Left ventricle myocardium inferior (tissue), 1 donor: ENCODE measurements around the gene CCDC85A. TPM values are rescaled to one million over a fixed set of nuclear protein-coding genes. Genes with fewer than 3 reads are reported as not detected.
"Not testable (repeated sequence)": the region's sequence is repeated elsewhere in the genome, so short reads cannot be mapped to it uniquely, and the experiment has no call there.

Experiments
- DNase-seq: peaks from one replicate; pipeline ENCODE4 v3.0.0-alpha.2; 2020
- H3K27ac ChIP-seq: fragments of 200-600 bp; replicated peaks from 2 replicates; pipeline ENCODE4 v1.8.0; 2021
- H3K27me3 ChIP-seq: fragments of 200-600 bp; 2 replicates; pipeline ENCODE4 v1.8.0; 2021; ENCODE audit warnings: low read depth
- H3K36me3 ChIP-seq: fragments of 200-600 bp; 2 replicates; pipeline ENCODE4 v1.8.0; 2021
- H3K4me1 ChIP-seq: fragments of 200-600 bp; 2 replicates; pipeline ENCODE4 v1.8.0; 2021
- H3K4me3 ChIP-seq: fragments of 200-600 bp; 2 replicates; pipeline ENCODE4 v1.8.0; 2021; ENCODE audit warnings: mild to moderate bottlenecking, moderate library complexity
- H3K9me3 ChIP-seq: fragments of 200-600 bp; replicated peaks from 2 replicates; pipeline ENCODE4 v1.8.0; 2021
- intact Hi-C: fragments of 100-400 bp; cut with micrococcal nuclease; formaldehyde crosslinking; loops from one replicate; pipeline ENCODE4 v1.11.0; 2022
- total RNA-seq: library from RNA; stranded (reverse); fragmentation: NEBNext Ultra II Directional; extraction: Animal tissue kit (Norgen Biotek cat#: 25700); gene quantifications from one replicate; pipeline ENCODE4 v1.2.1, GENCODE V29; 2021
- TF ChIP-seq, protein P1 (sequence below): fragments of 200-600 bp; IDR thresholded peaks from 2 replicates; pipeline ENCODE4 v1.8.0; 2021; ENCODE audit warnings: antibody characterized with exemption, mild to moderate bottlenecking, borderline replicate concordance
- donor health status: DM: no; HTN: yes; CAD: no; lungs with severe emphysema.

Gene CCDC85A
- total RNA-seq, 1 donor from 2014 or later: 4.4 TPM

DNA sequence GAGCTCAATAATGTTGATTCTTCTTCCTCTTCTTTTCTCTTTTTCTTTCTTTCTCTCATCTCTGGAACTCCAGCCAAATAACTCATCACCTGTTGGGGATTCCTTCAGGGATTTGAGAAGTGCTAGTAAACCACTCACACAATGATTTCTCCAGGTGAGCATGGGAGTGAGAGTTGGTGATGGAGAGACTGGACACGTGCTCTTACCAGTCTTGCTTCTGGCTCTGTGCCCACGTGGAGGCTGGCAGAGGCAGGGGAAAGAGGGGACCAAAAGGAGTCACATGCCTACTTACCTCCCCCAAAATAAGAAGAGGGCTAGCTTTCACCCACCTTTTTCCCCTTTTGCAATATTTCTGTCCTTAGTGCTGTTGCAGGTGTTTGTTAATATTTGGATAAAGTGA, 28.6 kb upstream of the CCDC85A start:
- peaks cover 5% of the 10 kb centered on the region for H3K27me3 ChIP-seq
- H3K4me1 ChIP-seq: no peaks in the 10 kb centered on the region
- no peak overlapping the region for H3K4me3 ChIP-seq
- DNase-seq: no peak
- no peaks in the 10 kb centered on the region for H3K36me3 ChIP-seq
- H3K9me3 ChIP-seq: no peaks in the 10 kb centered on the region
- intact Hi-C loops: no loop called here
- TF ChIP-seq, protein P1, sequence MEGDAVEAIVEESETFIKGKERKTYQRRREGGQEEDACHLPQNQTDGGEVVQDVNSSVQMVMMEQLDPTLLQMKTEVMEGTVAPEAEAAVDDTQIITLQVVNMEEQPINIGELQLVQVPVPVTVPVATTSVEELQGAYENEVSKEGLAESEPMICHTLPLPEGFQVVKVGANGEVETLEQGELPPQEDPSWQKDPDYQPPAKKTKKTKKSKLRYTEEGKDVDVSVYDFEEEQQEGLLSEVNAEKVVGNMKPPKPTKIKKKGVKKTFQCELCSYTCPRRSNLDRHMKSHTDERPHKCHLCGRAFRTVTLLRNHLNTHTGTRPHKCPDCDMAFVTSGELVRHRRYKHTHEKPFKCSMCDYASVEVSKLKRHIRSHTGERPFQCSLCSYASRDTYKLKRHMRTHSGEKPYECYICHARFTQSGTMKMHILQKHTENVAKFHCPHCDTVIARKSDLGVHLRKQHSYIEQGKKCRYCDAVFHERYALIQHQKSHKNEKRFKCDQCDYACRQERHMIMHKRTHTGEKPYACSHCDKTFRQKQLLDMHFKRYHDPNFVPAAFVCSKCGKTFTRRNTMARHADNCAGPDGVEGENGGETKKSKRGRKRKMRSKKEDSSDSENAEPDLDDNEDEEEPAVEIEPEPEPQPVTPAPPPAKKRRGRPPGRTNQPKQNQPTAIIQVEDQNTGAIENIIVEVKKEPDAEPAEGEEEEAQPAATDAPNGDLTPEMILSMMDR: no peak
- H3K27ac ChIP-seq: no peak overlapping the region

DNA sequence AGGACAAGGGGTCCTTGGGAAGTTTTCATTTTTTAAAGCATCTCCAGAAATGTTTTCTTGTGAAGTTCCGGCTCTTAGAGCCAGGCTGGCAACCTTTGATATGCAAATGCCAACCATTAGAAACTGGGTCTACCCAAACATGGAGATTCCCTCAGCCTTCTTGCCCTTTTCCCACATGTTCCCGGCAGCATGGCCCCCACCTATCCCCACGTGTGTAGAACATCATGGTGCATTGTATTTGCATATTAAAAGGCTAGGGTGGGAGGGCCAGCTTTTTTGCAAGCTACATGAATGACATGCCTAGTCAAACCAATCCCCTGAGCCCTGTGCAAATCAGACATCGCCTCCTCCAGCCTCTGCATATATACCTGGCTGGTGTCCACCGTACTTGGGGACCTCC, 23.9 kb upstream of the CCDC85A start:
- H3K27ac ChIP-seq, H3K36me3 ChIP-seq, H3K4me1 ChIP-seq, H3K27me3 ChIP-seq, H3K9me3 ChIP-seq, DNase-seq, intact Hi-C loops, H3K4me3 ChIP-seq: not testable (repeated sequence)

DNA sequence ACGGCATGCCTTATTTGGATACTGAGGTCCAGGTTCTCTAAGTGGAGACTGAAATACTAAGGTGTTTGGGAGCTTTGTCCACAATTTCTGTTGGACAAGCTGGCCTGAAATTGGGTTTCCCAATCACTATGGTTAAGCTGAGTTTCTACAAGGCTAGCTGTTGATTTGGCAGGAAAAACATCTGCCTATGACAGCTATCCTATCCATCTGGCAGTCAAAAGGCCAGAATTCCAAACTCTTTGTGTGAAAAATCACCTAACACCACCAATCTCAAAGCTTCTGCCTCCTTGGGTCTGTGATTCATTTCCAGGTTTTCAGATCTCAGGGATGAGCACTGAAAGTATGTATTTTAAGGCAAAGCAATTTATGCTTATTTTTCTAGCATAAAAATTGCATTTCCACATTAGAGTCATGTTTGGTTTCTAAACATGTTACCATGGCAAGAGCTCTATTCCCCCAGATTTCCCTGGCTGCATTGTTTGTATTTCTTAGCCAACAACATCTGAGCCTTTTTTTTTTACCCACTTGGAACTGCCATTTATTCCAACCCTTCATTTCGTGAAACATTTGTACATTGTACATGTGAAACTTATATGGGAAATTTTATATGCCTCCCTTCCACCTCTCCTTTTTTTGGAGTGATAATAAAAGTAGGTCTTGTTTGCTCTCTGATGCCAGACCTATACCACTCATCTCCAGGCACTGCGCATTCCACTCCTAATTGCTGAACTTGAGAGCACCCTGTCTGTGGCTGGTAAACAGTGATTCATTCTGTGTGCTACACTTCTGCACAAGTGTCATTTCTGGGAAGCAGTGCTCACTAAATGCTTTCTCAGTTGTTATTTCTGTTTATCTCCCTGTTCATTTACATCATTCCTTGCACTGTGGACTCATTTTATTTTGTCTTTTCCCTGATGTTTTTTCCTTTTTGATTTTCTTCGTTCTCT, 15.9 kb upstream of the CCDC85A start:
- Histone ChIP-seq H3K4me3 (no peak overlapping the region), H3K27me3 (no peaks in the 10 kb centered on the region), H3K27ac (no peak overlapping the region), H3K36me3 (no peaks in the 10 kb centered on the region), H3K9me3 (no peaks in the 10 kb centered on the region), H3K4me1 (no peaks in the 10 kb centered on the region)
- TF ChIP-seq, protein P1: no peak
- intact Hi-C loops: no loop called here
- DNase-seq: no peak

DNA sequence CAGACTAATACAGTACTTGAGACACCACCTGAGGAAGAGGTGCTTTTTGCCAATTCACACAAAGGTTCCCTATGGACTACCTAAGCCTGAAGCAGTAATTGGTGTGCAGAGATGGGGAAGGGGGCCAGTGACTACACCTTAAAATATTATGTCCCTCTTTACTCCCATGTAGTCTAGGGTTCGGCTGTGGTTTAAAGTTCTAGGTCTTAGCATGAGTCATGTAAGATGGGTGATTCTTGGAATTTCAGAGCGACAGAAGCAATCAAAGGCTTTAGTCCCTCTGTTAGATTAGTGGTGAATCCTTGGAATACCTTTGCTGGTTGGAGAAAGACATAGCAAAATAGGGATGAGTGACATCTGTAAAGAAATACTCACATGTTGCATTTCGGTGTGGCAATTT, 14.3 kb upstream of the CCDC85A start:
- H3K27ac ChIP-seq: no peak overlapping the region
- no peak for DNase-seq
- intact Hi-C loops: no loop called here
- no peak overlapping the region for H3K4me3 ChIP-seq
- H3K9me3 ChIP-seq: no peaks in the 10 kb centered on the region
- H3K4me1 ChIP-seq: no peaks in the 10 kb centered on the region
- no peaks in the 10 kb centered on the region for H3K36me3 ChIP-seq
- no peaks in the 10 kb centered on the region for H3K27me3 ChIP-seq
- TF ChIP-seq, protein P1: no peak

DNA sequence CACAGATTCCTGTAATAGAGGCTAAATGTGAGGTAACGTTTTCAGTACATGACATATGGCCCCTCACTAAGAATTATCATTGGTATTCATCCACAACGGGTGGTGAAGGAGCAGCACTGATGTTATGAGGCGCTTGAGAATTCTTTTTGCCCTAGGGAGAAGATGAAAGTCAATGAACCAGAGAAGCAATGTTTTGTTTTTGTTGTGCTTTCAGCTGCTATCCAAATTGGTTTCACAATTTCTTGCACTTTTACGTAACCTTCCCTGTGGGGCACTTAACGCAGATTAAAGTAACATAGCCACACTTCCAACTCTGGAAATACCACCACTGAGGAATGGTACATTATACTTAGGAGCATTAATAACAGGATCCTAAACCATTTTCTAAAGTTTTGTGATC, 13.3 kb upstream of the CCDC85A start:
- H3K36me3 ChIP-seq: no peaks in the 10 kb centered on the region
- TF ChIP-seq, protein P1: no peak
- H3K4me1 ChIP-seq: no peaks in the 10 kb centered on the region
- intact Hi-C loops: no loop called here
- no peaks in the 10 kb centered on the region for H3K9me3 ChIP-seq
- DNase-seq: no peak
- no peak overlapping the region for H3K4me3 ChIP-seq
- no peaks in the 10 kb centered on the region for H3K27me3 ChIP-seq
- H3K27ac ChIP-seq: no peak overlapping the region

DNA sequence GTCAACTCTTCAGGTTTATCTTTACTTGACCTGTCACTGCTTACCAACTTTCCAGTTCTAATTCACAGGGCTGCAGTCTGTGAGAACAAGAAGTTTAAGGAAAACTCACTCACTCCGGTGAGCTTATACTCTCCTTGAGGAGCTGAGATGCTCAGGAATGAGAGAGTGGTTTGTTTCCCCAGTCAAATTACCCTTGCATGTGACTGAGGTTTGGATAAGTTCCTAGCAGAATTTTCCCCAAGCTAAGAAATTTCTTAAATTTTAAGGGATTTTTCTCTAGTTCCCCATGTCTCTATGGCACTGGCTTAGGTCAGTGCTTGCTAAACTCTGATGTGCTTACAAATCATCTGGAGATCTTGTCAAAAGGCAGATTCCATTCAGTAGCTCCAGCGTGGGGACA, 12.8 kb upstream of the CCDC85A start:
- H3K27ac ChIP-seq: no peak overlapping the region
- no peaks in the 10 kb centered on the region for H3K27me3 ChIP-seq
- TF ChIP-seq, protein P1: no peak
- H3K4me1 ChIP-seq: no peaks in the 10 kb centered on the region
- no peak overlapping the region for H3K4me3 ChIP-seq
- no peak for DNase-seq
- no peaks in the 10 kb centered on the region for H3K9me3 ChIP-seq
- intact Hi-C loops: no loop called here
- peaks cover 4% of the 10 kb centered on the region for H3K36me3 ChIP-seq
